Measurements from ENCODE around the gene ZNF862. TPM values are rescaled to one million over a fixed set of nuclear protein-coding genes. Genes with fewer than 3 reads are reported as not detected.

ZNF862 gene
- total RNA-seq, 1 donor from 2014 or later, result 7.1 TPM

Other genes with a start within 250 kb of the ZNF862 start
- 2.3 and 2.7 TPM in 2 replicates for gene ZNF467, start 64.8 kb upstream of the ZNF862 start, total RNA-seq
- 20.8 and 24.4 TPM in 2 replicates for gene ATP6V0E2, start 35.6 kb downstream of the ZNF862 start, total RNA-seq